Astrocyte (in vitro differentiated cells and primary cell): Measurements from ENCODE around the gene DCLK1.

Experiments
- CTCF ChIP-seq: IDR thresholded peaks from 2 replicates; pipeline ENCODE4 v1.5.1; 2011; ENCODE audit warnings: low read depth, mild to moderate bottlenecking, inconsistent platforms, low read length, moderate library complexity; ENCODE audit not compliant: insufficient read depth
- EZH2 ChIP-seq: IDR thresholded peaks from 2 replicates; pipeline ENCODE4 v1.6.1; 2012; ENCODE audit warnings: mild to moderate bottlenecking, low read length, inconsistent platforms; ENCODE audit not compliant: insufficient read depth

- TF ChIP-seq CTCF, result no peak
- TF ChIP-seq EZH2, result no peak
Observed at GRCh38 chr13:35720290-35720689, 410.9 kb downstream of the DCLK1 start.
